T-helper 2 cell treated with Interferon-gamma antibody and Interleukin-4, amounts not matched to agents 5 μg/mL and 100 μg/mL, for 36 hours (primary cell): ENCODE results near the gene CRMP1.
"Not testable (repeated sequence)": the region's sequence is repeated elsewhere in the genome, so short reads cannot be mapped to it uniquely, and the experiment has no call there.

ENCODE experiments used
- DNase-seq: peaks from one replicate; pipeline ENCODE4 v3.0.0; 2021; ENCODE audit warnings: low spot score
- H3K27ac Mint-ChIP-seq: one replicate; pipeline ENCODE4 v1.8.0; 2021; ENCODE audit warnings: mild to moderate bottlenecking, mixed read lengths
- H3K27me3 Mint-ChIP-seq: one replicate; pipeline ENCODE4 v1.8.0; 2021; ENCODE audit warnings: low read depth, mixed read lengths
- H3K36me3 Mint-ChIP-seq: one replicate; pipeline ENCODE4 v1.8.0; 2021; ENCODE audit warnings: low read depth, mixed read lengths
- H3K4me1 Mint-ChIP-seq: one replicate; pipeline ENCODE4 v1.8.0; 2021; ENCODE audit warnings: low read depth, mixed read lengths
- H3K4me3 Mint-ChIP-seq: one replicate; pipeline ENCODE4 v1.8.0; 2022; ENCODE audit warnings: mild to moderate bottlenecking, moderate library complexity, mixed read lengths
- H3K9me3 Mint-ChIP-seq: one replicate; pipeline ENCODE4 v1.8.0; 2021; ENCODE audit warnings: mixed read lengths

The CRMP1 gene

DNA sequence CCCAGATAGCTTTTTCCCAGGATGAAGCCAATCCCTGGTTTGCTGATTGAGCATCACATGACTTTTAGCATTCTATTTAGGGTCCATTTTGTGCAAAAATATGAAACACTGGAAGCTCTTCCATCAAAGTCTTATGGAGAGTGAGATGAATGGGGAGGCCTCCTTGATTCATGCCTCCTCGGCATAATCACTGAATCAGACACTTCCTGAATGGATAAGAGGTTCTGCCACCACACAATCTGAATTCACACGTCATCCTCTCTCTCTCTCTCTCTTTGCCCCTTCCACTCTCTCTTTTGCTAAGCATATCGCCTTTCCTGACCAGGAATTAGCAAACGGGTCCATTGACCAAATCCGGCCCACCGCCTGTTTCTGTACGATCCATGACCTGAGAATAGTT lies 68.7 kb downstream of the CRMP1 start:
- Mint-ChIP-seq H3K4me3 (no peak overlapping the region), H3K27me3 (no peaks in the 10 kb centered on the region), H3K27ac (no peak overlapping the region), H3K36me3 (no peaks in the 10 kb centered on the region), H3K4me1 (peaks cover 35% of the 10 kb centered on the region), H3K9me3 (no peaks in the 10 kb centered on the region)
- no peak for DNase-seq

DNA sequence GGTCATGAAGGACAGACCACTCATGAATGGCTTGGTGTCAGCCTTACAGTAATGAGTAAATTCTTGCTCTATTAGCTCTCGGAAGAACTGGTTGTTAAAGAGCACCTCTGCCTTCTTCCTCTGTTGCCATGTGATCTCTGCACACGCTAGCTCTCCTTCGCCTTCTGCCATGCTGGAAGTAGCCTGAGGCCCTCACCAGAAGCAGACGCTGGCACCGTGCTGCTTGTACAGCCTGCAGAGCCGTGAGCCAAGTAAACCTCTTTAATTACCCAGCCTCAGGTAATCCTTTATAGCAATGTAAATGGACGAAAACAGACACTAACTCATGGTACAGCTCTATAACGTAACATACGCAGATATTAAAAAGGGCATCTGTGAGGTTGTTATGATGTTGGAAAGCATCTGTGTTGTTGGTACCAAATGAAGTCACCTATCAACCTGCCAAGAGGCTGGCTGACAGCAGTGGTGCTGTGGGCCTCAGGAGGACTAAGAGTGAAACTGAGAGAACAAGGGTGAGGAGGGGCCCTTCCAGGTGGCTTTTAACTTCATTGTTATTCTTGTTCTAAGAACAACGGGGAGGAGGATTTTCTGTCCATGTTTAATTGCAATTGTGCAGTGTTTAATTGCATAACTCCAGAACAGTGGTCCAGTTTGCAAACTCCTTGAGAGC lies 69.2 kb downstream of the CRMP1 start:
- H3K4me3 Mint-ChIP-seq, result no peak overlapping the region
- peaks cover 35% of the 10 kb centered on the region for H3K4me1 Mint-ChIP-seq
- H3K36me3 Mint-ChIP-seq, result no peaks in the 10 kb centered on the region
- H3K27ac Mint-ChIP-seq, result no peak overlapping the region
- DNase-seq, result no peak
- H3K9me3 Mint-ChIP-seq, result no peaks in the 10 kb centered on the region
- H3K27me3 Mint-ChIP-seq, result no peaks in the 10 kb centered on the region

DNA sequence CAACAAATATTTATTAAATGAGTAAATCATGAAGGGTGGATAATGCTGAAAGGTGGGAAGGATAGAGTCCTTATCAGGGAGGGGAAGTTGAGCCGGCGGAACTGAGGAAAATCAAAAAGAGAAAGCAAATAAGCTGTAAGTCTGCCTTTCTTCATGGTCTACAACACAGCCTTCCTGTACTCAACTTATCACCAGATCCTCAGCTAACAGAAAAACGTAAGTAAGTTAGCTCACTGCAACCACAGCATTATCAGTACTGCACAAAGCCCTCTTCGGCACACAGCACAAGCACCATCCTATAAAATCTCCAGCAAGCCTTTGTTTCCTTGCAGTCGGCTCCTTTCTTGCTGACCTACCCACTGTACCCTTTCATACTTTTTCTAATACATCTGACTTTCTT lies 70.3 kb downstream of the CRMP1 start:
- H3K36me3 Mint-ChIP-seq, result no peaks in the 10 kb centered on the region
- H3K9me3 Mint-ChIP-seq, result no peaks in the 10 kb centered on the region
- peak overlapping the region; percentile 11 for H3K27ac Mint-ChIP-seq
- DNase-seq, result no peak
- H3K27me3 Mint-ChIP-seq, result no peaks in the 10 kb centered on the region
- H3K4me1 Mint-ChIP-seq, result peaks cover 34% of the 10 kb centered on the region
- peak overlapping the region; percentile 4 for H3K4me3 Mint-ChIP-seq

DNA sequence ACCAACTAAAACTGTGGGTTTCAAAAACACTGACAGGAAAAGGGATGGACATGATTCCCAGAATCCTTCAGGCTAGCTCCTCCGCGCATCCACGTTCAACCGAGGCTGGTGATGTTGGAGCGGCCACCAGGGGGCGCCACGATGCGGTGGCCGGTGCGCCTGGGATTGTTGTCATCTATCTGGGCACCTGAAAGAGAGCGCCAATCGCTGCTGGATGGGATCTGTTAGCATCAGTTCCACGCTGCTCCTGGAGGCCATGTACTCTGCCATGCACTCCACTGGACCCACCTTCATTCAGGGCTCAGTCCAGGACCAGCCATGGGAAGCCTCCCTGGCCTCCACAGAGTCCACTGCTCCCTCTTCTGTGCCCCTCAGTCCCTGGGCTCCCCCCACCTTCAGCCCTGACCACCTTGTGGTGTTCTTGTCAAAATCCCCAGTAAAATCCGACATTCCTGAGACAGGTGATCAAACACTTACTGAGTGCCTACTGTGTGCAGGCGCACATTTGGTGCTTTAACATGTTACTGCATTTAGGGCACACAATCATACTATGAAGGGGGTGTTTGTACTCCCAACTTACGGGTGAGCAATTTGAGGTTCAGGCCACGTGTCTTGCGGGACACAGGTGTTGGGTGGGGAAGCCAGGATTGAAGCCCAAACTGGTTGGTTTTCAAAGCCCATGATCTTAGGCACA lies 71.1 kb downstream of the CRMP1 start:
- Mint-ChIP-seq H3K27ac (no peak overlapping the region), H3K9me3 (no peaks in the 10 kb centered on the region), H3K27me3 (no peaks in the 10 kb centered on the region), H3K4me1 (peaks cover 26% of the 10 kb centered on the region), H3K36me3 (no peaks in the 10 kb centered on the region), H3K4me3 (no peak overlapping the region)
- DNase-seq, result no peak

DNA sequence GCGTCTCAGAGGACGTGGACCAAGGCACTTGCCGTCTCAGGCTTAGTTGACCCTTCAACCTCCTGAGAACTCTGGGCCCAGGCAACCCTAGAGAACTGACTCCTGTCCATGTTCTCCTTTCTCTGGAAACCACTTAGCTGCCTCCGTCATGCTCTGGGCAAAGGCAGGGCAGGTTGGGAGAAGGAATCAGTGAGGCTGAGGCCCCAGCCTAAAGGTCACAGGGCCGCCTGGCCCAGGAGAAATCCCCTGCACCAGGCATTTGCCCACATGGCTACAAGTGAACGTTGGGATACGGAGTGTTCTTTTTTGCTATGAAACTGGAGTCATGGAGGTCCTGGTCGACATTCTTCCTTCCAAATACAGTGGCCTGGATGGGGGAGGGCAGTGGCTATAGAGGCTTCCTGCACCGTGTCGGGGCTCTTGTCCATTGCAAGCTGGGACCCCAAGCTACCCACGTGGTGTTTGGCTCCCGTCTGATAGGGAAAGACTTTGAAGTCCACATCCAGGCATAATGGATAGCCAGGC lies 76.0 kb downstream of the CRMP1 start:
- H3K9me3 Mint-ChIP-seq, result no peaks in the 10 kb centered on the region
- no peaks in the 10 kb centered on the region for H3K4me1 Mint-ChIP-seq
- H3K27ac Mint-ChIP-seq, result no peak overlapping the region
- H3K36me3 Mint-ChIP-seq, result no peaks in the 10 kb centered on the region
- no peaks in the 10 kb centered on the region for H3K27me3 Mint-ChIP-seq
- DNase-seq, result no peak
- no peak overlapping the region for H3K4me3 Mint-ChIP-seq

DNA sequence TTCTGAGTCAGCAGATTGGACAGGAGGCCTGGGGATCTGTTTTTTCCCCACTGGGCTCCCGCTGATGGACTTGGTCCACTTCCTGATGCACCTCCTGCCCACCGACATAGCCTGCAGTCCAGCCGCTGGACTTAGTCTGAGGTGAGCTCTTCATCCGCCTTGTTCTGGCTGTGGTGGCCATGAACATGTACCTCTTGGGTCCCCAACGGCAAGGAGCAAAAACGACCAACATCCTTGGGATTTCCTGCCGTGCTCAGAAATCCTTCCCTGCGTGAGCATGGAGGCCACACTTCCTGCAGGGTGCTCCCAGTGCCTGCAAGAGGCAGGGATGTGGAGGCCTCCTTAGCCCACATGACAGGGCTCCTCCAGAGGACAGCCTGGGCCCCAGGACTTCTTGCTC lies 76.8 kb downstream of the CRMP1 start:
- H3K4me3 Mint-ChIP-seq, result no peak overlapping the region
- no peak for DNase-seq
- H3K4me1 Mint-ChIP-seq, result no peaks in the 10 kb centered on the region
- H3K27me3 Mint-ChIP-seq, result no peaks in the 10 kb centered on the region
- no peaks in the 10 kb centered on the region for H3K9me3 Mint-ChIP-seq
- H3K27ac Mint-ChIP-seq, result no peak overlapping the region
- no peaks in the 10 kb centered on the region for H3K36me3 Mint-ChIP-seq

DNA sequence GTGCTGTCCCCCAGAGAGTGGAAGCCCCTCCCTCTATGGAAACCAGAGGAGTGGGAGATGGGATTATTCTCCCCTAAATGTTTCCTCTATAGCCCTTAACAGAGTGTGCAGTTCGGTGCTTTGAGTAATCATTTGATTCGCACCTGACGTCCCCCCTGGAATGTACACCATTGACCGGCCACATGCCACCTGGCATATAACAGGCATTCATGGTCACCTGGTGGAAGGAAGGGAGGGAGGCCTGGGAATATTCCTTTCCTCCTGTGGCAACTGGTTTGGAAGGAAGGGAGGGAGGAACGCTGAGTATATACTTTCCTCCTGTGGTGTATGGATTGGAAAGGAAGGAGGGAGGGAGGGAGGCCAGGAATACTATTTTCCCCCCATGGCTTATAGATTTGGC lies 77.2 kb downstream of the CRMP1 start:
- no peaks in the 10 kb centered on the region for H3K4me1 Mint-ChIP-seq
- no peaks in the 10 kb centered on the region for H3K36me3 Mint-ChIP-seq
- no peak for DNase-seq
- no peak overlapping the region for H3K4me3 Mint-ChIP-seq
- H3K9me3 Mint-ChIP-seq, result no peaks in the 10 kb centered on the region
- no peak overlapping the region for H3K27ac Mint-ChIP-seq
- no peaks in the 10 kb centered on the region for H3K27me3 Mint-ChIP-seq

DNA sequence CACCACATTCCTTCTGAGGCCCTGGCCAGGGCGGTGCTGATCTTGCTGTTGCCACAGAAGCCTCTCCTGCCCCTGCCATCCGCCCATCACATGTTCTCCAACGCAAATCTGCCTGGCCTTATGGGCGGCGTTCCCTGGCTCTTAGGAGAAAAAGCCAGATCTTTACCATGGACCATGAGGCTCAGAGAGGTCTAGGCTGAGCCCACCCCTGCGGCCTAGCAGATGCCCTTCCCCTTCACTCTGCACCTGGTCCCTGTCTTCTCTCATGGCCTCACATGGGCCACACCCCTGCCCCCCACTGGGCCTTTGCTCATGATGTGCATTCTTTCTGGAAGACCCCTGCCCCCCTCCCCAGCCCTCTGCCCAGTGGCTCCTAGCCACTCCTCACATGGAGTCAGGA lies 78.5 kb downstream of the CRMP1 start:
- Mint-ChIP-seq H3K36me3 (no peaks in the 10 kb centered on the region), H3K9me3 (no peaks in the 10 kb centered on the region), H3K27ac (no peak overlapping the region), H3K4me3 (no peak overlapping the region), H3K4me1 (no peaks in the 10 kb centered on the region), H3K27me3 (no peaks in the 10 kb centered on the region)
- DNase-seq, result no peak

DNA sequence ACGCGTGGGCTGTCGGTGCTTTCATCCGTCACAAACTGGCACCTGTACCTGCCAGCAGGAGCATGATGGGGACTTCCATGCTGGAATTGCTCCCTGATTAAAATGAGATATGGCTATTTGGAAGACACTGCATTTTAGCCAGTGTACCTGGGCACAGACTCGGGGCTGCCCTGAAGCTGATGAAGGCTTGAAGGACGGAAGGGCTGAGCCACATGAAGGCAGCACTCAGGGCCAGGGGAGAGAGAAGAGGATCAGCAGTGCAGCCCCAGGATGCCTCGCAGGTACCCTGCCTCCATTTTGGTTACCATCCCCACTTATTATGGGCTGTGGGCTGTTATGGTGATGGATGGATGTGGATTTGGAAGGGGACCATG lies 79.0 kb downstream of the CRMP1 start:
- H3K4me1 Mint-ChIP-seq, result no peaks in the 10 kb centered on the region
- H3K27me3 Mint-ChIP-seq, result no peaks in the 10 kb centered on the region
- H3K27ac Mint-ChIP-seq, result no peak overlapping the region
- no peaks in the 10 kb centered on the region for H3K9me3 Mint-ChIP-seq
- H3K36me3 Mint-ChIP-seq, result no peaks in the 10 kb centered on the region
- DNase-seq, result no peak
- H3K4me3 Mint-ChIP-seq, result no peak overlapping the region

DNA sequence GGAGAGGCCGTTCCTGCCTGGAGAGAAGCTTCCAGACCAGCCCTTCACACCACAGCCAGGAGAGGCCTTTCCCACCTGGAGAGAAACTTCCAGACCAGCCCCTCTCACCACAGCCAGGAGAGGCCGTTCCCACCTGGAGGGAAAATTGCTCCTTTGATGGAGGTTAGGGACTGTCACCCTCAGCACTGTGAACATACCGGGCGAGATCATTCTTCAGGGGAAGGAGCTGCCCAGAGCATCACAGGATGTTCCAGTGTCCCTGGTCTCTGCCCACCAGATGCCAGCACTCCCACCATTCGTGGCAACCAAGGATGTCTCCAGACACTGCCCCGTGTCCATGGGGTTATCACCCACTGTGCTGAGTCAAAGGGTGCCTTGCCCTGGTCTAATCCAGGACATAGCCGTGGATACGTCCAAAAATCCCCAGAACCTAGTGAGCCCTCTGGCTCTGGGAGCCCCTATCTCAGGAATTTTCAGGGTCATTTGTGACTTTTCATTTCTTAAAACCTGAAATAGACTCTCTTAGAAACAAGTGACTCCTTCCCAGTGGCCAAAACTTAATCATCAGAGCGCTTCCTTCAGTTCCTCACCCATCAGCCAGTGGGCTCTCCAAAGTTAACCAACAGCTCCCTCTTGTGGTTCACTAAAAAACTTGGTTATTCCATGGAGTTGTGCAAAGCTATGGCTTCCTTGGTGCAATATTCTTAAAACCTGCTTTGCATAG lies 80.2 kb downstream of the CRMP1 start:
- no peaks in the 10 kb centered on the region for H3K36me3 Mint-ChIP-seq
- DNase-seq, result no peak
- H3K4me1 Mint-ChIP-seq, result no peaks in the 10 kb centered on the region
- no peak overlapping the region for H3K4me3 Mint-ChIP-seq
- no peak overlapping the region for H3K27ac Mint-ChIP-seq
- H3K9me3 Mint-ChIP-seq, result no peaks in the 10 kb centered on the region
- no peaks in the 10 kb centered on the region for H3K27me3 Mint-ChIP-seq

DNA sequence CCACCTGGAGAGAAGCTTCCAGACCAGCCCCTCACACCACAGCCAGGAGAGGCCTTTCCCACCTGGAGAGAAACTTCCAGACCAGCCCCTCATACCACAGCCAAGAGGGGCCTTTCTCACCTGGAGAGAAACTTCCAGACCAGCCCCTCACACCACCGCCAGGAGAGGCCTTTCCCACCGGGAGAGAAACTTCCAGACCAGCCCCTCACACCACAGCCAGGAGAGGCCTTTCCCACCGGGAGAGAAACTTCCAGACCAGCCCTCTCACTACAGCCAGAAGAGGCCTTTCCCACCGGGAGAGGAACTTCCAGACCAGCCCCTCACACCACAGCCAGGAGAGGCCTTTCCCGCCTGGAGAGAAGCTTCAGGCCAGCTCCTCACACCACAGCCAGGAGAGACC lies 80.8 kb downstream of the CRMP1 start:
- DNase-seq, H3K36me3 Mint-ChIP-seq, H3K9me3 Mint-ChIP-seq, H3K4me1 Mint-ChIP-seq, H3K27me3 Mint-ChIP-seq, H3K27ac Mint-ChIP-seq, H3K4me3 Mint-ChIP-seq: not testable (repeated sequence)

DNA sequence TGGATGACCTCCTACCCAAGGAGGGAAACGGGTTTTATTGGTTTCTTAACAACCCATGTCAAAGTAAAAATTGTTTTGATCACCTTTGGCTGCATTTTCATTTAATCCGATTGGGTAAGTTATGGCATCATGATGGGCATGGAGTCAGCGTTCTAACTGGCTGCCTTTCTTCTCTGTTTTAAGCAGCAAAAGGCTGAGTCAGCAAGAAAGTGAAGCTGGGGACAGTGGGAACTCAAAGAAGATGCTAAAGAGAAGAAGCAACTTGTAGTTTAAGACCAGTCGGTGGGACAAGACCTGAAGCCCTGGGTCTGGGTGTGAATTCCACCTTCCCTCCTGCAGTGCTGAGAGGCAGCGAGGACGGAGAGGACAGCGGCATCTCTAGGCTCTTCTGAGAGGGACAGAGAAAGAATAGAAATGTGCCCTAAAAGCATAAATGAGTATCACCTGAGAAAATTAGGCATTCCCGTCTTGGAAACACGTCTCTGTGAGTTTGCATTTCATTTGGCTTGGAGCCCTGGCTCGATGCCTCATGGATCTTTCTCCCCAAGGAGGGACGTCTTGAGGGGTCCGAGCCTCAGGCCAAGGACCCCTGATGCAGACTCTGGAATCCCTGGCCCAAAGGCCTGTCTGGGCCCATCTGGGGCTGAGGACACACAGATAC lies 82.0 kb downstream of the CRMP1 start:
- no peak for DNase-seq
- no peak overlapping the region for H3K27ac Mint-ChIP-seq
- H3K27me3 Mint-ChIP-seq, result no peaks in the 10 kb centered on the region
- no peaks in the 10 kb centered on the region for H3K36me3 Mint-ChIP-seq
- H3K4me3 Mint-ChIP-seq, result no peak overlapping the region
- H3K9me3 Mint-ChIP-seq, result no peaks in the 10 kb centered on the region
- no peaks in the 10 kb centered on the region for H3K4me1 Mint-ChIP-seq

DNA sequence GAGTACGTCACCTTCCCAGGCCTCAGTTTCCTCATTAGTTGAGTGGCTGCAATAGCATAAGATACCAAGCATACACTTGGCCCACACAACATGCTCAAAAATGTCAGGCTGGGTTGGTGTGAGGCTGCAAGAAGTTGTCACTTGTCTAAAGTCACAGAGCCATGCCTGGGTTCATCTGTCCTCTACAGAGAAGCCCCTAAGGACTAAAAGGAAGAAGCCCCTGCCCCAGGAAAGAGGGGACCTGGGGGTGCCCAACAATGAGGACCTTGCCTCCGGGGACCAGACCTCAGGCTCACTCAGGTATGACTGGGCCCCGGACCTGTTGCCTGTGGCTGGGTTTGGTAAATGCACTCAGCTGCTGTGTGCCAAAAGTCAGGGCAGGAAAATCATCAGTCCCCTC lies 82.7 kb downstream of the CRMP1 start:
- H3K4me3 Mint-ChIP-seq, result no peak overlapping the region
- H3K4me1 Mint-ChIP-seq, result no peaks in the 10 kb centered on the region
- no peak for DNase-seq
- H3K9me3 Mint-ChIP-seq, result no peaks in the 10 kb centered on the region
- H3K36me3 Mint-ChIP-seq, result no peaks in the 10 kb centered on the region
- H3K27ac Mint-ChIP-seq, result no peak overlapping the region
- no peaks in the 10 kb centered on the region for H3K27me3 Mint-ChIP-seq

DNA sequence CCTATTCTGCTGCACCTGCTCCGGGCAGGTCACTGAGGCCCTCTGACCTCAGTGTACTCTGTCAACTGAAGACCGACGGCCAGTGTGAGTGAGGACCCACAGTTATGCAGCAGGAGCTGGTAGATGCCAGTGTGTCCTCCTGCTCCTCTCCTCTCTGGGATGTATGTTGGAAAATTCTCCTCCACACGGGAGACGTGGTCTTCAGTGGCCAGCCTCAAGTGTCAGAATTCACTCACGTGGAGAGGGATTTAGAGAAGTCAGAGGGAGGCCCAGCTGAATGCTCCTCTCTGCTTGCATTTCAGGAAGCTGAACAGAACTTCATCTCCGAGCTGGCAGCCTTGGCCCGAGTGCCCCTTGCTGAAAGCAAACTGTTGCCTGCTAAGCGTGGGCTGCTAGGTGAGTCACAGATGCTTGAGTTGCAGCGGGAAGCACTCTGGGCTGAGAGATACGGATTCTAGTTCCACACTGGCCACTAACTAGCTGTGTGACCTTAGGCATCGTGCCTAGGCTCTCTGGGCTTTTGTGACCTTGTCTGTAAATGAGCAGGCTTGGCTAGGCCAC lies 83.6 kb downstream of the CRMP1 start:
- DNase-seq, result no peak
- no peaks in the 10 kb centered on the region for H3K9me3 Mint-ChIP-seq

More for the DNA sequence above, 83.6 kb downstream of the CRMP1 start:
- H3K4me1 Mint-ChIP-seq, result no peaks in the 10 kb centered on the region
- no peaks in the 10 kb centered on the region for H3K27me3 Mint-ChIP-seq
- H3K4me3 Mint-ChIP-seq, result no peak overlapping the region
- no peaks in the 10 kb centered on the region for H3K36me3 Mint-ChIP-seq
- H3K27ac Mint-ChIP-seq, result no peak overlapping the region
